ENCODE results near the gene MYCBP. TPM values are rescaled to one million over a fixed set of nuclear protein-coding genes. Genes with fewer than 3 reads are reported as not detected.
A peak's percentile ranks its signal among the peaks of the same experiment; 100 is the strongest.

The MYCBP gene
- total and polyA plus RNA-seq, 2 of the 13 experiments (the other 11 are each of a cell fraction or from before 2014, with no cell fraction given) = 11.4 to 30.4 TPM

DNA sequence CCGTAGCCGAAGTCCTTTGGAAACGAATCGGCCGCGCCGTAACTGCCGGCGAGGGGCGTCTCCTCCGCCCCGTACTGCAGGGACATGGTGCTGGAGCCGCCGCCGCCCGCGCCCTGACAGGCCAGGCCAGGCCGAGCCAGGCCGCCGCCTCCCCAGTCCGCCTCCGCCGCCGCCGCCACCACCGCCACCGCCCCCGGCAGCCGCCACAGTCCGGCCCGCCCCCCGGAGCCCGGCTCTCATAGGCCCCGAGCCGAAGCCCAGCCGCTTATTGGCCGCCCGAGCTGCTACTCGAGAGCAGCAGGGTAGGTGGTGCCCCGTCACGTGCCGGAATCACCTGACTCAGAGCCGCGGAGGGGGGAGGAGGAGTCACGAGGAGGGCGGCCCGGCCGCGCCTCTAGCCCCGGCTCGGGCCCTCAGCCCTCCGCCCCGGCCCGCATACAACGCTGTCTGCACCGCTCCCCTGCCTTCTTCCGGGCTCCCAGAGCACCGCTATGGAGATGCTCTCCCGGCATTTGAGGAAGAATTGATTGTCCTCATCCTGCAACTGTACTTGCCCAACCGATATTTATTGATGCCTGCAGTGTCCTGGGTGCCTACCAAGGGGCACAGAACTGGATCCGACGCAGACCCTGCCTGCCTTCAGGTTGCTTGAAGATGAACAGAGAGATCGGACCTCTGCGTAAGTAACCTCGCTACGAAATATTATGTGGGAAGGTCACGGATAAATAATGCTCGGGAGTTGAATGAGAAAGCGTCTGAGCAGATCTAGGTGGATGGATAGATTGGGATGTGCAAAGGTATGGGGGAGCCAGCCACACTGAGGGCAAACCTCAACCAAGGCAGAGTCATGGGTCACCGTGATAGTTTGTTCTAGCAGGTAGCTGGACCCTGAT, 13.3 kb downstream of the MYCBP start, which contains the start of gene RRAGC (continued):
- TF ChIP-seq, protein P1, sequence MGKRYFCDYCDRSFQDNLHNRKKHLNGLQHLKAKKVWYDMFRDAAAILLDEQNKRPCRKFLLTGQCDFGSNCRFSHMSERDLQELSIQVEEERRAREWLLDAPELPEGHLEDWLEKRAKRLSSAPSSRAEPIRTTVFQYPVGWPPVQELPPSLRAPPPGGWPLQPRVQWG (CRISPR knock-in tag; IDR thresholded peaks at IDR 0.05; ENCODE audit: borderline replicate concordance, low read depth) = no peak
- TF ChIP-seq FOSL1 (CRISPR knock-in tag; IDR thresholded peaks at IDR 0.05; ENCODE audit: borderline replicate concordance) (no peak), ZBTB38 (CRISPR knock-in tag; IDR thresholded peaks at IDR 0.05) (no peak), ZMAT3 (CRISPR knock-in tag; conservative IDR thresholded peaks at IDR 0.05) (peak; percentile 58), E2F1 (CRISPR knock-in tag; IDR thresholded peaks at IDR 0.05) (no peak), TCF12 (IDR thresholded peaks at IDR 0.05) (no peak), TCF12 (CRISPR knock-in tag; IDR thresholded peaks at IDR 0.05) (no peak), SNAPC5 (CRISPR knock-in tag; IDR thresholded peaks at IDR 0.05; ENCODE audit: borderline replicate concordance) (0 out of 2 replicates have a peak, but pooled peaks have one; percentile 42), TBP (CRISPR knock-in tag; IDR thresholded peaks at IDR 0.05) (no peak), TOPORS (CRISPR knock-in tag; IDR thresholded peaks at IDR 0.05) (no peak), CC2D1A (CRISPR knock-in tag; IDR thresholded peaks at IDR 0.05) (no peak), ELF3 (CRISPR knock-in tag; IDR thresholded peaks at IDR 0.05) (no peak), RNF219 (CRISPR knock-in tag; IDR thresholded peaks at IDR 0.05) (no peak), PCBP2 (optimal IDR thresholded peaks at IDR 0.05; ENCODE audit: low read depth, low read length, poor library complexity, severe bottlenecking) (no peak), HIVEP1 (CRISPR knock-in tag; IDR thresholded peaks at IDR 0.05) (peak; percentile 76; the same call in 1 of the 2 replicates), ZNF724P (CRISPR knock-in tag; IDR thresholded peaks at IDR 0.05; ENCODE audit: borderline replicate concordance) (peak; percentile 4; the same call in 1 of the 2 replicates), DPF2 (CRISPR knock-in tag; IDR thresholded peaks at IDR 0.05; ENCODE audit: borderline replicate concordance, low read depth) (no peak), GABPA (IDR thresholded peaks at IDR 0.05; ENCODE audit: low read depth, low read length) (peak; percentile 42; the same call in 1 of the 2 replicates), GABPA (CRISPR knock-in tag; IDR thresholded peaks at IDR 0.05; ENCODE audit: low read depth) (no peak), ZNF225 (CRISPR knock-in tag; IDR thresholded peaks at IDR 0.05) (no peak), ZFP36 (IDR thresholded peaks at IDR 0.05; ENCODE audit: borderline replicate concordance, low read depth, low read length, partially characterized antibody) (no peak), ZNF713 (CRISPR knock-in tag; IDR thresholded peaks at IDR 0.05) (no peak), ATF2 (CRISPR knock-in tag; IDR thresholded peaks at IDR 0.05) (no peak), SP1 (IDR thresholded peaks at IDR 0.05) (no peak), SP1 (CRISPR knock-in tag; IDR thresholded peaks at IDR 0.05) (peak; percentile 79), ZNF430 (CRISPR knock-in tag; IDR thresholded peaks at IDR 0.05) (peak; percentile 11; the same call in 1 of the 2 replicates), EEA1 (CRISPR knock-in tag; IDR thresholded peaks at IDR 0.05; ENCODE audit: borderline replicate concordance) (no peak)

Data from HepG2 (cell line).